ENCODE results near the gene TRIOBP. TPM values are rescaled to one million over a fixed set of nuclear protein-coding genes. Genes with fewer than 3 reads are reported as not detected.
A peak's percentile ranks its signal among the peaks of the same experiment; 100 is the strongest.
"Not testable (repeated sequence)": the region's sequence is repeated elsewhere in the genome, so short reads cannot be mapped to it uniquely, and the experiment has no call there.

The TRIOBP gene
- total RNA-seq, 2 experiments from 2014 or later: 45.2 to 45.8 TPM

DNA sequence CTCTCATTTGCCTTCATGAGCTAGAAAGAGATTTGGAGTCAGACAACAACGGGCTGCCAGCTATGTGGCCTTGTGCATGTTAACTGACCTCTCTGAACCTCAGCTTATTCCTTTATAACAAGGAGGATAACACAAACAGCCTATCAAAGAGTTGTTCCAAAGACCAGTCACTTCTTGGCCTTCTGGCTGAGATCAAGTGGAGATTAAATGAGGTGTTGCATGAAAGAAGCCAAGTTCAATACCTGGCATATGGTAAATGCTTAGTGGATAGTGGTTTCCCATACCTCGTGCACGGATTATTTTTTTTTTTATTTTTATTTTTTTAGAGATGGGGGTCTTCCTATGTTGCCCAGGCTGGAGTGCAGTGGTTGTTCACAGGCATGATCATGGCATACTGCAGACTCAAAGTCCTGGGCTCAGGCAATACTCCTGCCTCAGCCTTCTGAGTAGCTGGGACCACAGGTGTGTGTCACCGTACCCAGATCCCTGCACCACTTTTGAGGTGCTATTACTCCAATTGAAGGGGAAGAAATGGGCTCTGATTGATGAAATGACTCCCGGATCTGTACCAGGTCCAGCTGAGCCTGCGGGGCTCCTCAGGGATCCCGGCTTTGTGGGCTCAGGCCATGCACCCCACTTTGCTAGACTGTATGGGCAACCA is 16.5 kb upstream of the TRIOBP start:
- ATAC-seq (no peak), DNase-seq (no peak)
- H3K4me1 Mint-ChIP-seq (ENCODE audit: low read depth): peaks cover 32% of the 10 kb centered on the region
- no peaks in the 10 kb centered on the region for H3K27me3 Mint-ChIP-seq (ENCODE audit: low read depth)
- ChIA-PET CTCF (interaction anchor here (1.3 to 15.0 kb wide), 13 partner anchors 7 to 88 kb away, joined by 3 to 241 read pairs (median 11); partner anchors contain the start of genes GGA1 and PDXP), POLR2A (interaction anchor here (0.6 to 2.1 kb wide), 4 partner anchors 8 to 37 kb away, joined by 3 to 5 read pairs (median 4); no protein-coding TSS in a partner anchor)
- no peak overlapping the region for H3K4me3 Mint-ChIP-seq
- peaks cover 25% of the 10 kb centered on the region for H3K36me3 Mint-ChIP-seq (ENCODE audit: low read depth)
- H3K27ac Mint-ChIP-seq: peak overlapping the region; percentile 79
- H3K9me3 Mint-ChIP-seq (ENCODE audit: insufficient read depth): no peaks in the 10 kb centered on the region

DNA sequence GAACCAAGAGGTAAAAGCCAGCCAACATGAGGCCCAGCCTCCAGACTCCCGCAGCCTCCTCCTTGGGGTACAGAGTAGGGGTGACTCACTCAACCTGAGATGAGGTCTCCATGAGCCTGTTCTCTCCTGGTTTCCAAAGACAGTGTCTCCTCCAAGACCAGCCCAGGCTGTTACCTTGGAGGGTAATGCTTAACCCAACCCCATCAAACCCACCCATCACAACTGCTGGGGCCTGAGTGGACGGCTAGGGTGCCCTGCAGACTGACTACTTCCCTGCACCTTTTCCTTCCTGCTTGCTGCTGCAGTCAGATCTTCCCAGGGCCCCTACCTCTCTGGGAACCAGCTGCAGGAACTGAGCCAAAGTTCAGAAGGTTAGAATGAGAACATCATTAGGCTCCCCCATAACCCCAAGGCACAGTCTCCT is 15.8 kb upstream of the TRIOBP start:
- Mint-ChIP-seq H3K36me3 (ENCODE audit: low read depth) (peaks cover 23% of the 10 kb centered on the region), H3K4me3 (no peak overlapping the region), H3K27me3 (ENCODE audit: low read depth) (no peaks in the 10 kb centered on the region), H3K27ac (peak overlapping the region; percentile 79), H3K4me1 (ENCODE audit: low read depth) (peaks cover 32% of the 10 kb centered on the region), H3K9me3 (ENCODE audit: insufficient read depth) (no peaks in the 10 kb centered on the region)
- ATAC-seq: no peak
- POLR2A ChIA-PET: interaction anchor here (0.6 to 2.1 kb wide), 8 partner anchors 9 to 1001 kb away, joined by 3 to 5 read pairs (median 3); partner anchors contain the start of genes PDXP and TOMM22
- CTCF ChIA-PET: interaction anchor here (0.8 to 15.0 kb wide), 18 partner anchors 8 to 89 kb away, joined by 3 to 241 read pairs (median 8); partner anchors contain the start of genes GGA1, PDXP and TRIOBP
- DNase-seq: no peak

DNA sequence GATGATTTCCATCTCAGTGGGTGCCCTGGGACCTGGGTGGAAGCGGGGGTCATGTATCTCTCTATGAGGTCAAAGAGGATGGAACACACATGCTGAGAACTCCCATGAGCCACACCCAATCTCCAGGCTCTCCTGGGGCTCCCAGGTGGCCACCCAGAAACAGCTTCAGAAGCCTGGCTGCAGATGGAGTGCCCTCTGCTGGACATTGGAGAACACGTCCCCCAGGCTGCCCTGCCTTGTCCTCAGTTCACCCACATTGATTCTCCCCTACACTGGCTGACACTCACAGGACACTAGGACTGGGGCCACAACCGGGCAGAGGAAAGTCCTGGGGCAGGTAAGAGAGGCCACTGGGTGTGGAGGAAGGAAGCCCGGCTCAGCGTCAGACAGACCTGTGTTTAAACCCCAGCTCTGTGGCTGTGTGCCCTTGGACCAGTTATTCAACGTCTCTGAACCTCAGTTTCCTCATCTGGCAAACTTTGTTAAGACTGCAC is 15.2 kb upstream of the TRIOBP start:
- Mint-ChIP-seq H3K36me3 (ENCODE audit: low read depth) (peaks cover 22% of the 10 kb centered on the region), H3K9me3 (ENCODE audit: insufficient read depth) (no peaks in the 10 kb centered on the region), H3K27ac (peak overlapping the region; percentile 79), H3K27me3 (ENCODE audit: low read depth) (no peaks in the 10 kb centered on the region), H3K4me1 (ENCODE audit: low read depth) (peaks cover 34% of the 10 kb centered on the region), H3K4me3 (no peak overlapping the region)
- ChIA-PET POLR2A (interaction anchor here (0.7 to 2.1 kb wide), 7 partner anchors 10 to 1000 kb away, joined by 3 to 5 read pairs (median 3); partner anchors contain the start of genes GALR3, PDXP and TOMM22), CTCF (interaction anchor here (0.8 to 15.0 kb wide), 20 partner anchors 9 to 89 kb away, joined by 3 to 241 read pairs (median 6); partner anchors contain the start of genes GGA1, PDXP and TRIOBP)
- ATAC-seq (peak; percentile 47), DNase-seq (peak; percentile 84)

DNA sequence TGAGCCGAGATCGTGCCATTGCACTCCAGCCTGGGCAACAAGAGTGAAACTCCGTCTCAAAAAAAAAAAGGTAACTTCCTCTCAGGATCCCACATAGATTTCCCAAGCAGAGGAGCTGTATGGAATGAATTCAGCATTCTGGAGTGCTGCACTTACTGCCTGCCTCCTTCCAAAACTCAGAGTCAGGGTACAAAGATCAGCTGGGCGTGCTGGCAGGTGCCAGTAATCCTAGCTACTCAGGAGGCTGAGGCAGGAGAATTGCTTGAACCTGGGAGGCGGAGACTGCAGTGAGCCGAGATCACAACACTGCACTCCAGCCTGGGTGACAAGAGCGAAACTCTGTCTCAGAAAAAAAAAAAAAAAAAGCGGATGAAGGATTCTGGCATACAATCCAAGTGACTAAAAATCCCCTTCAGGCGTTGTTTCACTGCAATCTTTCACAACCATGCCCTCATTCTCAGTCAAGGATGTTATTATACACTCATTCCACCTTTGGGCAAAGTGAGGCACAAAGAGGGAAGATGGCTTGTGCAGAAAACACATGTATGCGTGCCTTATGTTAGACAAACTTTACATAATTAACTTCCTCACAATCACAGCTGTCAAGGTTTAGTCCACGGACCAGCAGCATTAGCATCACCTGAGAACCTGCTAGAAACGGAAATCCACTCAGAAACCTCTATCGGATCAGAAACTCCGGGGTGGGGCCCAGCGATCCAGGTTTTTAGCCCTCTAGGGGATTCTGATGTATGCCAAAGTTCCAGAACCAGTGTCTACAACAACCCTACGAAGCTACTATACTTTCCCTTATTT is 11.8 kb upstream of the TRIOBP start:
- Mint-ChIP-seq H3K4me1 (ENCODE audit: low read depth) (peaks cover 36% of the 10 kb centered on the region), H3K36me3 (ENCODE audit: low read depth) (peaks cover 24% of the 10 kb centered on the region), H3K4me3 (peak overlapping the region; percentile 8), H3K27me3 (ENCODE audit: low read depth) (no peaks in the 10 kb centered on the region), H3K27ac (peak overlapping the region; percentile 45), H3K9me3 (ENCODE audit: insufficient read depth) (no peaks in the 10 kb centered on the region)
- ChIA-PET POLR2A (interaction anchor here (1.1 kb wide), 1 partner anchor 27 kb away, joined by 3 read pairs; the partner anchor contains the start of gene PDXP), CTCF (interaction anchor here (1.3 to 15.0 kb wide), 4 partner anchors 25 to 77 kb away, joined by 5 to 241 read pairs (median 95); partner anchors contain the start of genes GGA1 and PDXP)
- no peak for ATAC-seq
- DNase-seq: no peak

DNA sequence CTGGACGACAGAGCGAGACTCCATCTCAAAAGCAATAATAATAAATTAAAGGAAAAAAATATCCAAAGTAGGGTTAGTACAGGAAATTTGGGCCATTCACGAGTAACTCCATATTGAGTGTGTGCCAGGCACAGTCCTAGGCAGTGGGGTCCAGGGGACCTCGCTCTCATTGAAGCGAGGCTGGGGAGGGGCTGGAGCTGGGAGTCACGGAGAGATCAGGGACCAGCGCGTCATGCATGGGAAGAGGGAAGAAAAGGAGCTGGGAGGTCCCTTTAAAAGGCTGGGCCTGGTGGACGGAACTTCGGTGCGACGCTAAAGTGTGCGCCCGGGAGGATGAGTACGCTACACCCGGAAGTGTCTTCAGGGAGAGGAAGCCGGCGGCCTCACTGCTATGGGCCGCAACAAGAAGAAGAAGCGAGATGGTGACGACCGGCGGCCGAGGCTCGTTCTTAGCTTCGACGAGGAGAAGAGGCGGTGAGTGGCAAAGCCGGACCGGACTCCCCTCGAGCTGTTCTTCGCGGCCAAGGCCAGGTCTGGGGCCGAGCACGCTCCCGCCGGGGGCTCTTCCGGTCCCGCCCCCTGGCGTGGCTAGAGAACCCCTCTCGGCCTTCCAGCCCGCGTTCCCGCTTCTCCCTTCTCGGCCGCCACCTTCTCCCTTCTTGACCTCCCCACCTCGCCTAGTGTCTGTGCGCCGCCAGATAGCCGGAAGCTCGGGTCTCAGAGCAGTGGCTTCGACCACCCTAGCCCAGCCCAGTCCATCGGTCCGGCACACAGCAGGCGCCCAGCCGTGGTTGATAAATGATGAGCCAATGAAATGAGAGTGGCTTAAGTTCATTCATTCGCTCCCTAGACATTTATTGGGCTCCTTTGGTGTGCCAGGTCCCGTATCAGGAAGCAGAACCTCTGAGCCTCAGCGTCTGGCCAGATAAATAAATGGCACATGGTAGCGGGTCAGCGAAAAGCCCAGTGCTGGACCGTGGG is 10.6 kb upstream of the TRIOBP start, which contains the start of gene NOL12:
TSS of gene NOL12 (plus strand) at position 342 of the 981 bp plus-strand sequence. CDS start at position 392, 50 bp downstream.
- Mint-ChIP-seq H3K36me3 (ENCODE audit: low read depth) (peaks cover 31% of the 10 kb centered on the region), H3K9me3 (ENCODE audit: insufficient read depth) (no peaks in the 10 kb centered on the region), H3K27ac (peak within 1 kb of the TSS; percentile 92), H3K27me3 (ENCODE audit: low read depth) (no peaks in the 10 kb centered on the region), H3K4me3 (peak within 1 kb of the TSS; percentile 98), H3K4me1 (ENCODE audit: low read depth) (peaks cover 30% of the 10 kb centered on the region)
- POLR2A ChIA-PET: interaction anchor here (0.6 to 1.9 kb wide), 9 partner anchors 9 to 79 kb away, joined by 3 to 19 read pairs (median 5); partner anchors contain the start of genes GGA1 and LGALS1
- CTCF ChIA-PET: interaction anchor here (0.5 to 12.9 kb wide), 9 partner anchors 10 to 177 kb away, joined by 3 to 183 read pairs (median 5); partner anchors contain the start of gene PDXP
- ATAC-seq (peak; percentile 93), DNase-seq (peak; percentile 83)

DNA sequence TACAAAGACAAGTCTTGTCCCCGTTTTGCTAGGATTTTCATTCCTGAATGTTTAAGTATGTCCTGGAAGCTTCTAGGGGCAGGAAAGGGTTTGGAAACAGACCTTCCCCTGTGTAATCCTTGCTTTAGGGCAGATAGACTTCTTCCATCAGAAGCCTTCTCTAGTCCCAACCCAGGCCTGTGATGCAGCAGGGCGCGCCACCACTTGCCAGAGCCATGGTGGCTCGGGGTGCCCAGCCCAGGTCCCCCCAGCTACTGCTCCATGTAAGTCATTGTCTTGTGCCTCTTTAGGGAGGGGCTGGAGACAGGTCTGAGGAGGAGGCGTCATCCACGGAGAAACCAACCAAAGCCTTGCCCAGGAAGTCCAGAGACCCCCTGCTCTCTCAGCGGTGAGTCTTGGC is 6.4 kb upstream of the TRIOBP start:
- no peaks in the 10 kb centered on the region for H3K9me3 Mint-ChIP-seq (ENCODE audit: insufficient read depth)
- peaks cover 24% of the 10 kb centered on the region for H3K4me1 Mint-ChIP-seq (ENCODE audit: low read depth)
- peaks cover 49% of the 10 kb centered on the region for H3K36me3 Mint-ChIP-seq (ENCODE audit: low read depth)
- ChIA-PET POLR2A (no interaction called here), CTCF (no interaction called here)
- ATAC-seq (no peak), DNase-seq (no peak)
- peak overlapping the region; percentile 15 for H3K27ac Mint-ChIP-seq
- H3K27me3 Mint-ChIP-seq (ENCODE audit: low read depth): no peaks in the 10 kb centered on the region
- H3K4me3 Mint-ChIP-seq: no peak overlapping the region

DNA sequence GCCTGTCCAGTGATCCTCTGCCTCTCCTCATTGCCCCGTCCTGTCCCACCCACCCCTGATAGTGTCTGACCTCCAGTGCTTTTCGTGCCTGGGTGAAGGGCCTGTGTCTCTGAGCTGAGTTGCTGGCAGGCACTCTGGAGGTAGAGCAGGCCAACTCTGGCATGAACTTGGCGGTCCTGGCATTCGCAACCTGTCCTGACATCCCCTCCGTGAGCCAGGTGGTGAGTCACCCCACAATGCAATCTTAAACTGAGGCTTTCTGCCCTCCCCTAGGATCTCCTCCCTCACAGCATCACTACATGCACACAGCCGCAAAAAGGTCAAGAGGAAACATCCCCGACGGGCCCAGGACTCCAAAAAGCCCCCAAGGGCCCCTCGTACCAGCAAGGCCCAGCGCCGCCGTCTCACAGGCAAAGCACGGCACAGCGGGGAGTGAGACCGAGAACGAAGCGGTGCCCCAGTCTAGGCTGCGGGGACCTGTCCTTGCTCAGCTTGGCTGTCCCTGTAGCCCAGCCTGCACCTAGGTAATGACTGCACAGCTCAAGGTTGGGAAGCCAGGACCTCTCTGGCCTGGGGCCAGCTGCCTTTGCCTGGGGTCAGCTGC is 5.8 kb upstream of the TRIOBP start:
- ATAC-seq (no peak), DNase-seq (no peak)
- peaks cover 49% of the 10 kb centered on the region for H3K36me3 Mint-ChIP-seq (ENCODE audit: low read depth)
- H3K9me3 Mint-ChIP-seq (ENCODE audit: insufficient read depth): no peaks in the 10 kb centered on the region
- ChIA-PET CTCF (no interaction called here), POLR2A (no interaction called here)
- no peak overlapping the region for H3K27ac Mint-ChIP-seq
- no peak overlapping the region for H3K4me3 Mint-ChIP-seq
- H3K27me3 Mint-ChIP-seq (ENCODE audit: low read depth): no peaks in the 10 kb centered on the region
- H3K4me1 Mint-ChIP-seq (ENCODE audit: low read depth): peaks cover 26% of the 10 kb centered on the region

DNA sequence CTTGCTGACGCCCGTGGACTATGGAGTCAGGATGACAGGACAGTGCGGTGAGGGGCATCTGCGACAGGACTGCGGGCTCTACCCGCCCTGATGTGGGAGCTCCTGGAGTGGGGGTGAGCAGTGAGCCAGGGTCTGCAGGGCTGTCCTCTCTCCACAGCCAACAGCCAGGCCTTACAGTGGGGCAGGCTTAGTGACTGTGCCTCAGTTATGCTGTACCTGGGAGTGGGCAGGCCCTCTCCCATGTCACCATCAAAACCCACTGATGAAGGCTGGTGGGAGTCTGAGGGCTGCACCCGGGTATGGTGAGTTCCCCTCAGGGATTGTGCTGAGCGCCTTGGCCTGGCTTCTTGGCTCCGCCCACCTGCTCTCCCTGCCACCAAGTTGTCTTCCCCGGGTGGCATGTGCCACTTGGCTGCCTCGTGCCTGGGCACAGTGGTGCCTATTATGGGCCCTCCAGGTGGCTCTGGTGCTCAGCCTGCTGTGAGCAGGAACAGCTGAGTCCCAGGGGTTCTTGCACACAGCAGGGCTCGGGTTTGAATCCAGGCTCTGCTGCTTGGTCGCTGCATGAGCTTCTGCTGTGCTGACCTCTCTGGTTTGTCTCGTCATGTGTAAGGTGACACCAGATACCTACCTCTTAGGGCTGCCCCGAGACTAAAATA is 4.1 kb upstream of the TRIOBP start:
- Mint-ChIP-seq H3K27ac (no peak overlapping the region), H3K9me3 (ENCODE audit: insufficient read depth) (no peaks in the 10 kb centered on the region)
- no peak for DNase-seq

DNA sequence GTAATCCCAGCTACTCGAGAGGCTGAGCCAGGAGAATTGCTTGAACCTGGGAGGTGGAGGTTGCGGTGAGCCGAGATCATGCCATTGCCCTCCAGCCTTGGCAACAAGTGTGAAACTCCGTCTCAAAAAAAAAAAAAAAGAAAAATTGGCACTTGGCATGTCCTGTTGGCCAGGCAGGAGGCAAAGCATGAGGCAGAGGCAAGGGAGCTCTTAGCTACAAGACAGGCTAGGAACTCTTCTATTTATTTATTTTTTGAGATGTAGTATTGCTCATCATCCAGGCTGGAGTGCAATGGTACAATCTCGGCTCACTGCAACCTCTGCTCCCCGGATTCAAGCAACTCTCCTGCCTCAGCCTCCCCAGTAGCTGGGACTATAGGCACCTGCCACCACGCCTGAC is 2.7 kb upstream of the TRIOBP start:
- POLR2A ChIA-PET: not testable (repeated sequence)

More for the DNA sequence above, 4.1 kb upstream of the TRIOBP start:
- Mint-ChIP-seq H3K27me3 (ENCODE audit: low read depth) (no peaks in the 10 kb centered on the region), H3K36me3 (ENCODE audit: low read depth) (peaks cover 47% of the 10 kb centered on the region), H3K4me1 (ENCODE audit: low read depth) (peaks cover 28% of the 10 kb centered on the region), H3K4me3 (no peak overlapping the region)
- ChIA-PET CTCF (interaction anchor here (2.4 kb wide), 1 partner anchor 49 kb away, joined by 9 read pairs; no protein-coding TSS in a partner anchor), POLR2A (no interaction called here)
- no peak for ATAC-seq

DNA sequence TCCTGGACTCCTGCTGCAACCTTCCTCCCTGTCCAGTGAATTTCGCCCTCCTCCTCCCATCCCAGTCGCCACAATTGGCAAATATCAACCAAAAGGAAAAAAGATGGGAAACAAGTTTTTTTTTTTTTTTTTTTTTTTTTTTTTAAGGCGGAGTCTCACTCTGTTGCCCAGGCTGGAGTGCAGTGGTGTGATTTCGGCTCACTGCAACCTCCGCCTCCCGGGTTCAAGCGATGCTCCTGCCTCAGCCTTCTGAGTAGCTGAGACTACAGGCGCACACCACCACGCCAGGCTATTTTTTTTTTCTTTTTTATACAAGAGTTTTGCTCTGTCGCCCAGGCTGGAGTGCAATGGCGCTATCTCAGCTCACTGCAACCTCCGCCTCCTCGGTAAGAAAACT is 590 bp upstream of the TRIOBP start:
- H3K27ac Mint-ChIP-seq; DNase-seq; ATAC-seq; H3K27me3 Mint-ChIP-seq (ENCODE audit: low read depth); H3K9me3 Mint-ChIP-seq (ENCODE audit: insufficient read depth): not testable (repeated sequence)
- H3K4me1 Mint-ChIP-seq (ENCODE audit: low read depth): peaks cover 22% of the 10 kb centered on the region
- POLR2A ChIA-PET: interaction anchor here (0.9 to 1.1 kb wide), 2 partner anchors 10 to 16 kb away, joined by 3 to 5 read pairs; partner anchors contain the start of gene NOL12
- CTCF ChIA-PET: interaction anchor here (1.1 to 2.8 kb wide), 5 partner anchors 15 to 53 kb away, joined by 4 to 11 read pairs (median 5); partner anchors contain the start of gene LGALS1
- peak overlapping the region; percentile 2 for H3K4me3 Mint-ChIP-seq
- peaks cover 22% of the 10 kb centered on the region for H3K36me3 Mint-ChIP-seq (ENCODE audit: low read depth)

More for the DNA sequence above, 2.7 kb upstream of the TRIOBP start:
- H3K9me3 Mint-ChIP-seq (ENCODE audit: insufficient read depth); ATAC-seq; H3K27me3 Mint-ChIP-seq (ENCODE audit: low read depth); H3K4me3 Mint-ChIP-seq; DNase-seq; H3K27ac Mint-ChIP-seq: not testable (repeated sequence)
- CTCF ChIA-PET: interaction anchor here (0.6 to 2.4 kb wide), 3 partner anchors 18 to 155 kb away, joined by 3 to 9 read pairs (median 4); no protein-coding TSS in a partner anchor
- Mint-ChIP-seq H3K4me1 (ENCODE audit: low read depth) (peaks cover 19% of the 10 kb centered on the region), H3K36me3 (ENCODE audit: low read depth) (peaks cover 36% of the 10 kb centered on the region)

Measured in activated CD8-positive, alpha-beta T cell treated with anti-CD3 and anti-CD28 coated beads, Interleukin-2, amount 10 ng/mL, durations not matched to agents 7 days and 5 days (primary cell).